ENCODE data around the gene HHATL.

GRCh38 chr3:42685363-42685881 is 17.2 kb downstream of the HHATL start, which contains the start of gene KLHL40:
- TF ChIP-seq FOXP1 (CRISPR knock-in tag; IDR thresholded peaks at IDR 0.05; ENCODE audit: borderline replicate concordance), result no peak
- no peak for TF ChIP-seq CTCF (IDR thresholded peaks at IDR 0.05)
- no peak for TF ChIP-seq ELF4 (CRISPR knock-in tag; IDR thresholded peaks at IDR 0.05; ENCODE audit: low read depth)
- no peak for TF ChIP-seq ATF2 (CRISPR knock-in tag; IDR thresholded peaks at IDR 0.05; ENCODE audit: borderline replicate concordance, low read depth)
- no peak for TF ChIP-seq JAZF1 (CRISPR knock-in tag; IDR thresholded peaks at IDR 0.05)
- no peak for TF ChIP-seq ZNF263 (CRISPR knock-in tag; IDR thresholded peaks at IDR 0.05; ENCODE audit: low read depth)
- TF ChIP-seq MAX (CRISPR knock-in tag; IDR thresholded peaks at IDR 0.05), result no peak
- TF ChIP-seq E2F4 (CRISPR knock-in tag; IDR thresholded peaks at IDR 0.05; ENCODE audit: borderline replicate concordance, low read depth), result no peak
